MM.1S (cell line): ENCODE results near the gene TCF3.

ENCODE experiments used
- CTCF ChIP-seq: fragments of 300-600 bp; sonication (generic); IDR thresholded peaks from 2 replicates; pipeline ENCODE4 v1.5.1; 2016; ENCODE audit warnings: antibody characterized with exemption, low read length, mixed read lengths
- EZH2phosphoT487 ChIP-seq: fragments of 300-600 bp; sonication (generic); IDR thresholded peaks from 2 replicates; pipeline ENCODE4 v1.6.1; 2018; ENCODE audit warnings: antibody characterized with exemption, low read length

DNA sequence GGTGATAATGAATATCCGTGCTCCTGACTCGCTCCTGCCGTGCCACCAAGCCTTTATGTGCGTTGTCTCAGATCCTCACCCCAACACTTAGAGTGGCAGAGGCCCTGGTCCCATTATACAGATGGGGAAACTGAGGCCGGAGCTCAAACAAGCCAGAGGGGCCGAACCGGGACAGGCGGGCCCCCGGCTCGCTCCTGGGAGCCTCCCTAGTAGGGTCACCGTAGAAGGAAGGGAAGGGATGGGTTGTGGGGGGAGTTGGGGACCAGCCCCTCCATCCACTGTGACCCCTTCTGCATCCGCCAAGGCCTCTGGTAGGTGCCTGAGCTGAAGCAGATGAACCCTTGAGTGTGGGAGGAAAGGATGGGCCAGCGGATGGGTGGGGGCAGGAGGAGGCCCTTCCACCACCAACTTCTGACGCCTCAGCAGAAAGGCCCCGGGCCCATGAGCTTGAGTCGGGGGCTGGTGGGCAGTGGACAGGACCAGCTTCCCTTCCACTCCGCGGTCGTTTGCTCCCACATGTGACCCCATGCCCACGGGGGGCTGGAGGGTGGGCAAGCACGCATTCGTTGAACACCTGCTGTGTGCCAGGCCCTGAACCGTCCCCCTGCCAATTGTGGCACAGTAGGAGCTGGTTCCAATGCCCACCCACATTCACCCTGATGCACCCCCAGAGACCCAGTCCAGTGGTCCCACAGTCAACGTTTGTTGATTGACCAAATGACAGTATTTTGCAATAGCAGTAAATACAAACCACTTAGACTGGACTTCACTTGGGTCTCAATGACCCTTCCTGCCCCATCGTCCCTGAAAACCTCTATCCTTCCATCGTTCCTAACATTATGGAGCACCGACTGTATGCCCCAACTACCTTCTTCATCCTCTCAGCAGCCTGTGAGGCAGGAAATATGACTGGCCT, 24.2 kb upstream of the TCF3 start:
- TF ChIP-seq CTCF (no peak), EZH2phosphoT487 (no peak)
